K562 (cell line): Measurements from ENCODE around the gene ATXN1L. TPM values are rescaled to one million over a fixed set of nuclear protein-coding genes. Genes with fewer than 3 reads are reported as not detected.

Source experiments
- ARID2 ChIP-seq: fragments of 450-650 bp; IDR thresholded peaks from 2 replicates; pipeline ENCODE4 v1.6.1; 2017; ENCODE audit warnings: antibody characterized with exemption, mild to moderate bottlenecking
- BRD9 ChIP-seq: fragments of 450-650 bp; IDR thresholded peaks from 2 replicates; pipeline ENCODE4 v1.6.1; 2018; ENCODE audit warnings: low read depth; ENCODE audit not compliant: partially characterized antibody
- DPF2 ChIP-seq: fragments of 450-650 bp; IDR thresholded peaks from 2 replicates; pipeline ENCODE4 v1.6.1; 2016
- JUN ChIP-seq, 2 experiments: sonication (generic) in 1 of 2; formaldehyde crosslinking in 1 of 2; IDR thresholded peaks; 2 replicates each; pipeline versions ENCODE4 v1.6.1 to v1.8.0; 2012 to 2022; ENCODE audit warnings: borderline replicate concordance in 2 of 2, mild to moderate bottlenecking in 2 of 2, improper control_type of control experiment in 1 of 2, low read depth in 1 of 2, low read length in 1 of 2, missing genetic modification reagents in 1 of 2
- LARP7 ChIP-seq: fragments of 450-650 bp; IDR thresholded peaks from 2 replicates; pipeline ENCODE4 v1.6.1; 2016
- LCOR ChIP-seq: sonication (generic); formaldehyde crosslinking; IDR thresholded peaks from 2 replicates; pipeline ENCODE4 v1.8.0; 2022; ENCODE audit warnings: mild to moderate bottlenecking, missing genetic modification reagents
- NR2C1 ChIP-seq, 2 experiments: fragments of 450-650 bp; IDR thresholded peaks; 2 replicates each; pipeline ENCODE4 v1.6.1; 2017; ENCODE audit warnings: mild to moderate bottlenecking in 2 of 2, antibody characterized with exemption in 1 of 2, inconsistent platforms in 1 of 2, missing compliant biosample characterization in 1 of 2, missing genetic modification characterization in 1 of 2
- OTX1 ChIP-seq: fragments of 450-650 bp; formaldehyde crosslinking; IDR thresholded peaks from 2 replicates; pipeline ENCODE4 v1.4.0; 2022; ENCODE audit warnings: mild to moderate bottlenecking
- polyA plus RNA-seq, 8 experiments: library from polyadenylated mRNA; depleted of rRNA in 4 of 8; stranded (reverse) in 5 of 8; unstranded in 3 of 8; fragments of >200 nt; fragmentation: Nextera tagmentation in 2 of 8; fragmentation: Illumina TruSeq in 1 of 8; extraction: Ambion mirVana in 2 of 8; extraction: Trizol in 1 of 8; gene quantifications; 2 replicates each; pipeline versions ENCODE4 v1.2.1 to v1.2.3, GENCODE V29; 2011 to 2014; ENCODE audit warnings: inconsistent platforms in 1 of 8, missing spikeins in 1 of 8
- total RNA-seq, 7 experiments: library from RNA; depleted of rRNA in 6 of 7; stranded (reverse); fragments of >200 nt in 6 of 7; fragmentation: Illumina TruSeq in 2 of 7; extraction: Trizol in 2 of 7; gene quantifications; 2 replicates each; pipeline versions ENCODE4 v1.2.1 to v1.2.3, GENCODE V29; 2011 to 2021; ENCODE audit warnings: low replicate concordance in 1 of 7
- TF ChIP-seq, protein P1 (sequence below), 2 experiments: fragments of 250-450 bp in 1 of 2; fragments of 450-650 bp in 1 of 2; sonication (Bioruptor Pico) in 1 of 2; IDR thresholded peaks; 2 replicates each; pipeline versions ENCODE4 v1.6.1 to v1.8.0; 2016 to 2021; ENCODE audit warnings: mild to moderate bottlenecking in 2 of 2, moderate library complexity in 2 of 2, missing compliant biosample characterization in 1 of 2, missing genetic modification characterization in 1 of 2
- TF ChIP-seq, protein P2 (sequence below): fragments of 200-800 bp; sonication (Bioruptor generic); IDR thresholded peaks from 2 replicates; pipeline ENCODE4 v1.6.1; 2017; ENCODE audit warnings: missing genetic modification characterization, missing compliant biosample characterization
- TF ChIP-seq, protein P3 (sequence below): fragments of 450-650 bp; IDR thresholded peaks from 2 replicates; pipeline ENCODE4 v1.6.1; 2016; ENCODE audit warnings: low read depth

The ATXN1L gene
- total and polyA plus RNA-seq, 9 of the 15 experiments (the other 6 are each of a cell fraction or from before 2014, with no cell fraction given), result 1.4 to 11.3 (median 9.3) TPM

DNA sequence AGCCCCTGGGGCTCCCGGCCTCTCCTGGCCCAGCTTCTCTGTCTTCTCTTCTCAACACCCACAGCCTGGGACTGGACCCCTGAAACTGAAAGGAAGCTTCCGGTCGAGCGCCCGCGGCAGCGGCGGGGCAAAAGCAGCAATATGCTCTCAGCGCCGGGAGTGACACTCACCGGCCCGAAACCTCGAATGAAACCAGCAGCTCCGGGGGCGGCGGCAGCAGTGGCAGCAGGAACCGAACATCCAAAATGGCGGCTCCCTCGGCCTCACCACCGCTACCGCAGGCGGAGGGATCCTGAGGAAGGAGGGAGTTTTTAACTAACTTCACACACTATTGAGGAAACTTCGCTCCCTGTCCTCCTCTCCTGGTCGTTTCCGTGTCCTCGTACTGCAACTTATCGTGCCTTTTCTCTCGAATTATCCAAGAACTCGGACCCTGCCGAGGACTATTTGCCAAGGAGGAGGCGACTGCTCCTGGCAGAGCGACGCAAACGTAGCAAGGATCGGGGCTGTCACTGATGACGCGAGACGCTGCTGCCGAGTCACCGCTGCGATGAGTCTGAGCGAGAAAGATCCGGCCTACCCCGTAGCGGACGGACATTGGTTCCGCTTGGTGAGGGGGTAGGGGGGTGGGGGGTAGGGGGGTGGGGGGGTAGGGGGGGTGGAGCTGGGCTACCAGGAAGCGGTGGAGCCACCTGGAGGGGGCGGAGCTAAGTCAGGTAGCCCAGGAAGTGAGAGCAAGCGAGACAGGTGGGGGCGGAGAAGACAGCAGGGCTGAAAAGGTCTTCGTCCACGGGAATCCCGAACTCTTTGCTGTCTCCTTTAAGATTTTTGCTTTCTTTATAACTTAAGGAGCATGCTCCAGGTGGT lies 37.0 kb upstream of the ATXN1L start, which contains the start of gene AP1G1 (continued):
- TF ChIP-seq, protein P1, sequence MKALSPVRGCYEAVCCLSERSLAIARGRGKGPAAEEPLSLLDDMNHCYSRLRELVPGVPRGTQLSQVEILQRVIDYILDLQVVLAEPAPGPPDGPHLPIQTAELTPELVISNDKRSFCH (CRISPR knock-in tag; IDR thresholded peaks at IDR 0.05), result no peak
- TF ChIP-seq, protein P1 (tag; IDR thresholded peaks at IDR 0.05), result peak; percentile 96
- TF ChIP-seq, protein P2, sequence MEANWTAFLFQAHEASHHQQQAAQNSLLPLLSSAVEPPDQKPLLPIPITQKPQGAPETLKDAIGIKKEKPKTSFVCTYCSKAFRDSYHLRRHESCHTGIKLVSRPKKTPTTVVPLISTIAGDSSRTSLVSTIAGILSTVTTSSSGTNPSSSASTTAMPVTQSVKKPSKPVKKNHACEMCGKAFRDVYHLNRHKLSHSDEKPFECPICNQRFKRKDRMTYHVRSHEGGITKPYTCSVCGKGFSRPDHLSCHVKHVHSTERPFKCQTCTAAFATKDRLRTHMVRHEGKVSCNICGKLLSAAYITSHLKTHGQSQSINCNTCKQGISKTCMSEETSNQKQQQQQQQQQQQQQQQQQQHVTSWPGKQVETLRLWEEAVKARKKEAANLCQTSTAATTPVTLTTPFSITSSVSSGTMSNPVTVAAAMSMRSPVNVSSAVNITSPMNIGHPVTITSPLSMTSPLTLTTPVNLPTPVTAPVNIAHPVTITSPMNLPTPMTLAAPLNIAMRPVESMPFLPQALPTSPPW (CRISPR knock-in tag), result peak; percentile 98
- TF ChIP-seq DPF2 (peak; percentile 60; the same call in 1 of the 2 replicates), ARID2 (peak; percentile 44; the same call in 1 of the 2 replicates), LARP7 (no peak; the same call in 1 of the 2 replicates), JUN (IDR thresholded peaks at IDR 0.05; ENCODE audit: borderline replicate concordance, low read depth, low read length) (peak; percentile 51; the same call in 1 of the 2 replicates), JUN (CRISPR knock-in tag; IDR thresholded peaks at IDR 0.05; ENCODE audit: borderline replicate concordance) (no peak; the same call in 1 of the 2 replicates), BRD9 (peak; percentile 95), LCOR (CRISPR knock-in tag) (peak; percentile 58), OTX1 (CRISPR knock-in tag) (peak; percentile 55; the same call in 1 of the 2 replicates), NR2C1 (IDR thresholded peaks at IDR 0.05) (peak; percentile 83), NR2C1 (tag; IDR thresholded peaks at IDR 0.05) (peak; percentile 69)
- TF ChIP-seq, protein P3, sequence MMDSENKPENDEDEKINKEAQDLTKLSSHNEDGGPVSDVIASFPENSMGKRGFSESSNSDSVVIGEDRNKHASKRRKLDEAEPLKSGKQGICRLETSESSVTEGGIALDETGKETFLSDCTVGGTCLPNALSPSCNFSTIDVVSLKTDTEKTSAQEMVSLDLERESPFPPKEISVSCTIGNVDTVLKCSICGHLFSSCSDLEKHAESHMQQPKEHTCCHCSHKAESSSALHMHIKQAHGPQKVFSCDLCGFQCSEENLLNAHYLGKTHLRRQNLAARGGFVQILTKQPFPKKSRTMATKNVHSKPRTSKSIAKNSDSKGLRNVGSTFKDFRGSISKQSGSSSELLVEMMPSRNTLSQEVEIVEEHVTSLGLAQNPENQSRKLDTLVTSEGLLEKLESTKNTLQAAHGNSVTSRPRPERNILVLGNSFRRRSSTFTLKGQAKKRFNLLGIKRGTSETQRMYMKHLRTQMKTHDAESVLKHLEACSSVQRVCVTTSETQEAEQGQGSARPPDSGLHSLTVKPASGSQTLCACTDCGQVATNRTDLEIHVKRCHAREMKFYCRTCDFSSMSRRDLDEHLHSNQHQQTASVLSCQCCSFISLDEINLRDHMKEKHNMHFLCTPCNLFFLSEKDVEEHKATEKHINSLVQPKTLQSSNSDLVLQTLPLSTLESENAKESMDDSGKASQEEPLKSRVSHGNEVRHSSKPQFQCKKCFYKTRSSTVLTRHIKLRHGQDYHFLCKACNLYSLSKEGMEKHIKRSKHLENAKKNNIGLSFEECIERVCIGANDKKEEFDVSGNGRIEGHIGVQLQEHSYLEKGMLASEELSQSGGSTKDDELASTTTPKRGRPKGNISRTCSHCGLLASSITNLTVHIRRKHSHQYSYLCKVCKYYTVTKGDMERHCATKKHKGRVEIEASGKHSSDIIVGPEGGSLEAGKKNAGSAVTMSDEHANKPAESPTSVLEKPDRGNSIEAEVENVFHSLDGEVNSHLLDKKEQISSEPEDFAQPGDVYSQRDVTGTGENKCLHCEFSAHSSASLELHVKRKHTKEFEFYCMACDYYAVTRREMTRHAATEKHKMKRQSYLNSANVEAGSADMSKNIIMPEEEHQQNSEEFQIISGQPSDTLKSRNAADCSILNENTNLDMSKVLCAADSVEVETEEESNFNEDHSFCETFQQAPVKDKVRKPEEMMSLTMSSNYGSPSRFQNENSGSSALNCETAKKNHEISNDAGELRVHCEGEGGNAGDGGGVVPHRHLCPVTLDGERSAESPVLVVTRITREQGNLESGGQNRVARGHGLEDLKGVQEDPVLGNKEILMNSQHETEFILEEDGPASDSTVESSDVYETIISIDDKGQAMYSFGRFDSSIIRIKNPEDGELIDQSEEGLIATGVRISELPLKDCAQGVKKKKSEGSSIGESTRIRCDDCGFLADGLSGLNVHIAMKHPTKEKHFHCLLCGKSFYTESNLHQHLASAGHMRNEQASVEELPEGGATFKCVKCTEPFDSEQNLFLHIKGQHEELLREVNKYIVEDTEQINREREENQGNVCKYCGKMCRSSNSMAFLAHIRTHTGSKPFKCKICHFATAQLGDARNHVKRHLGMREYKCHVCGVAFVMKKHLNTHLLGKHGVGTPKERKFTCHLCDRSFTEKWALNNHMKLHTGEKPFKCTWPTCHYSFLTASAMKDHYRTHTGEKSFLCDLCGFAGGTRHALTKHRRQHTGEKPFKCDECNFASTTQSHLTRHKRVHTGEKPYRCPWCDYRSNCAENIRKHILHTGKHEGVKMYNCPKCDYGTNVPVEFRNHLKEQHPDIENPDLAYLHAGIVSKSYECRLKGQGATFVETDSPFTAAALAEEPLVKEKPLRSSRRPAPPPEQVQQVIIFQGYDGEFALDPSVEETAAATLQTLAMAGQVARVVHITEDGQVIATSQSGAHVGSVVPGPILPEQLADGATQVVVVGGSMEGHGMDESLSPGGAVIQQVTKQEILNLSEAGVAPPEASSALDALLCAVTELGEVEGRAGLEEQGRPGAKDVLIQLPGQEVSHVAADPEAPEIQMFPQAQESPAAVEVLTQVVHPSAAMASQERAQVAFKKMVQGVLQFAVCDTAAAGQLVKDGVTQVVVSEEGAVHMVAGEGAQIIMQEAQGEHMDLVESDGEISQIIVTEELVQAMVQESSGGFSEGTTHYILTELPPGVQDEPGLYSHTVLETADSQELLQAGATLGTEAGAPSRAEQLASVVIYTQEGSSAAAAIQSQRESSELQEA, result no peak
